Peyer's patch (tissue), 4 donors: ENCODE data around the gene CCDC14.
"Not testable (repeated sequence)": the region's sequence is repeated elsewhere in the genome, so short reads cannot be mapped to it uniquely, and the experiment has no call there.

Experiments
- CTCF ChIP-seq, 6 experiments: fragments of 450-650 bp in 4 of 6; fragments of 200-600 bp in 2 of 6; sonication (generic) in 1 of 6; IDR thresholded peaks; one replicate each; pipeline ENCODE4 v1.5.1; 2017 to 2019; ENCODE audit warnings: antibody characterized with exemption in 6 of 6, mild to moderate bottlenecking in 3 of 6, moderate library complexity in 1 of 6
- POLR2A ChIP-seq, 2 donors: fragments of 450-650 bp; IDR thresholded peaks; one replicate each; pipeline ENCODE4 v1.5.1; 2017; ENCODE audit warnings: antibody characterized with exemption in 2 of 2, mild to moderate bottlenecking in 2 of 2, moderate library complexity in 2 of 2

DNA sequence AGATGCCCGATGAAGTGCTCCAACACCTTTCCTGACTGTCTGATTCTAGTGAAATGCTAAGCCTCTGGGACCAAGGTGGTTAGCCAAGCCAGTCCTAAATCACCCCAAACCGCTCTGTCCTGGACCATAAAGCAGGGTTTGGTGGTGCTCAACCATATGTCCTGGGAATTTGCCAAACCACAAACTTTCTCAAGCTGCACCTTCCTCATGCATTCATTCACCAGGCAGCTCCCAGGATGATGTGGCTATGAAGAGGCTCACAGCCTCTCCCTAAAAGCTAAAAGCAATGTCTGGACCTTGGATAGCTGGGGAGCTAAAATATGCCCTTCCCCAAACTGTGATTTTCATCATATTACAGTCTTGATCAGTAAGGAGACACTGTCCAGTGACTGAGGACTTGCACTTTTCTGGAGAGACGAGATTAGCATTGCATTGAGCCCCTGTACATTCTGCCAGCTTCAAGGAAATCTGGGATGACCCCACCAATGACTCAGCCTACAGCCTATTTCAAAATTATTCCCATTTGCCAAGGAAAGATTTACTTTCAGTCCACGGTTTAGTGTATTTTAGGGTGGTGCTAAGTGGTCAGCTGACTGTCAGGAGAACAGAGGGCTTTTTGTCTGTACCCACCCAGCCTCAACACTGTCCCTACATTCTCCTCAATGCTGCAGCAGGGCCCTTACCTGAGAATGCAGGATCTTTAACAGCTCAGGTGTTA is 15.3 kb upstream of the CCDC14 start:
- TF ChIP-seq CTCF, POLR2A (IDR thresholded peaks at IDR 0.05): not testable (repeated sequence)
